ENCODE measurements around the gene PIK3C2G. TPM values are rescaled to one million over a fixed set of nuclear protein-coding genes. Genes with fewer than 3 reads are reported as not detected.

PIK3C2G gene
- total RNA-seq, 3 donors from 2014 or later = 0.23 to 0.43 (median 0.32) TPM

DNA sequence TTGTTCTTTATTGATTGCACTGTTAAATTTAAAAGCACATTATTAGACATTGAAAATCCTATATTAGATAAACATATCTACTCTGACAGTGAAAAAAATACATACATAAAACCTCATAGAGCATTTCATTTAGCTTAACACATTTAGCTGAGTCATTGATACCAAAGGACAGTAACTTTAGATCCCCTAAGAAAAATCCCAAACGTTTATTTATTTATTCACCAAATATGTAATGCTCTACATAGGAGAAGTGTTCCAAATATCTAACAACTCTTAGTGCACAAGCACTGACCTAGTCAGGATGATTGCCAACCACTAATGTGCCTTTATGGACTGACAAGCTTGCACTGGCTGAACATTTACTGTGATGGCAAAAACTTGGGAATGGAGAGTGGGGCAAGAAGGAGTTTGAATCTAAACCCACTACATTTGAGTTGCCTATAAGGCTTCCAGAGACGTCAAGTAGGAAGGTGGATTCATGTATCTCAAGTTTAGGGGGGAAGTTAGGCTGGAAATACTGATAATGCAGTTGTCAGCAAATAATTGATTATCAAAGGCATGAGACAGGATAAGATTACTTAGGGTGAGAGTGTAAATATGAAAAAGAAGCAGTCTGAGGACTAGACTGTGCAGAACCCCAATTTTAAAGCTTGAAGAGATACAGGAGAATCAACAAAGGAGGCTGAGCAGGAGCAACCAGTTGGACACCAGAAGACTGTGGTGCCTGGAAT, 320.1 kb downstream of the PIK3C2G start:
- ATAC-seq = no peak
- H3K4me3 ChIP-seq = no peak overlapping the region
- intact Hi-C loops (cut with DNase I, micrococcal nuclease) = no loop called here
- DNase-seq = no peak
- TF ChIP-seq, protein P1, sequence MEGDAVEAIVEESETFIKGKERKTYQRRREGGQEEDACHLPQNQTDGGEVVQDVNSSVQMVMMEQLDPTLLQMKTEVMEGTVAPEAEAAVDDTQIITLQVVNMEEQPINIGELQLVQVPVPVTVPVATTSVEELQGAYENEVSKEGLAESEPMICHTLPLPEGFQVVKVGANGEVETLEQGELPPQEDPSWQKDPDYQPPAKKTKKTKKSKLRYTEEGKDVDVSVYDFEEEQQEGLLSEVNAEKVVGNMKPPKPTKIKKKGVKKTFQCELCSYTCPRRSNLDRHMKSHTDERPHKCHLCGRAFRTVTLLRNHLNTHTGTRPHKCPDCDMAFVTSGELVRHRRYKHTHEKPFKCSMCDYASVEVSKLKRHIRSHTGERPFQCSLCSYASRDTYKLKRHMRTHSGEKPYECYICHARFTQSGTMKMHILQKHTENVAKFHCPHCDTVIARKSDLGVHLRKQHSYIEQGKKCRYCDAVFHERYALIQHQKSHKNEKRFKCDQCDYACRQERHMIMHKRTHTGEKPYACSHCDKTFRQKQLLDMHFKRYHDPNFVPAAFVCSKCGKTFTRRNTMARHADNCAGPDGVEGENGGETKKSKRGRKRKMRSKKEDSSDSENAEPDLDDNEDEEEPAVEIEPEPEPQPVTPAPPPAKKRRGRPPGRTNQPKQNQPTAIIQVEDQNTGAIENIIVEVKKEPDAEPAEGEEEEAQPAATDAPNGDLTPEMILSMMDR (IDR thresholded peaks at IDR 0.05) = no peak
- no peaks in the 10 kb centered on the region for H3K4me1 ChIP-seq (ENCODE audit: low read depth)
- H3K36me3 ChIP-seq (ENCODE audit: low read depth) = no peaks in the 10 kb centered on the region
- H3K9me3 ChIP-seq = no peaks in the 10 kb centered on the region

DNA sequence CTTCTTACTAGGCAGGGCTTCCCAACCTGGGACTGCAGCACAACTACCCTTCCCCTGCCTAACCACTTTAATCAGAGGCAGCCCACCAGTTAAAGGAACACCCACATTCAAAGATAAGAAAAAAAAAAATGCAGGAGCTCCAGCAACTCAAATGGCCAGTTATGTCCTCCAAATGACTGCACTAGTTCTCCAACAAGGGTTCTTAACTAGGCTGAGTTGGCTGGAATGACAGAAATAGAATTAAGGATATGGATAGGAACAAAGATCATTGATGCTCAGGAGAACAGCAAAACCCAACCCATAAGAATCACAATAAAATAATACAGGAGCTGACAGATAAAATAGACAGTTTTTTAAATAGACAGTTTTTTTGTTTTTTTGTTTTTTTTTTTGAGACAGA, 322.3 kb downstream of the PIK3C2G start:
- ATAC-seq (no peak), DNase-seq (no peak)
- H3K36me3 ChIP-seq (ENCODE audit: low read depth) = no peaks in the 10 kb centered on the region
- H3K9me3 ChIP-seq = no peaks in the 10 kb centered on the region
- intact Hi-C loops (cut with DNase I, micrococcal nuclease) = no loop called here
- no peaks in the 10 kb centered on the region for H3K4me1 ChIP-seq (ENCODE audit: low read depth)
- TF ChIP-seq, protein P1 (IDR thresholded peaks at IDR 0.05) = no peak
- no peak overlapping the region for H3K4me3 ChIP-seq

DNA sequence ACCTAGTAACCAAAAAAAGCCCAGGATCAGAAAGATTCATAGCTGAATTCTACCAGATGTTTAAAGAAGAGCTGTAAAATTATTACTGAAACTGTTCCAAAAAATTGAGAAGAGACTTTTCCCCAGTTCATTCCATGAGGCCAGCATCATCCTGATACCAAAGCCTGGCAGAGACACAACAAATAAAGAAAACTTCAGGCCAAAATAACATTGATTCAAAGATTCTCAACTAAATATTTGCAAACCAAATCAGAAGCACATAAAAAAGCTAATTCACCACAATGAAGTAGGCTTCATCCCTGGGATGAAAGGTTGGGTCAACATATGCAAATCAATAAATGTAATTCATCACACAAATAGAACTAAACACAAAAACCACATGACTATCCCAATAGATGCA, 325.3 kb downstream of the PIK3C2G start:
- Histone ChIP-seq H3K9me3 (no peaks in the 10 kb centered on the region), H3K36me3 (ENCODE audit: low read depth) (no peaks in the 10 kb centered on the region), H3K4me1 (ENCODE audit: low read depth) (no peaks in the 10 kb centered on the region), H3K4me3 (no peak overlapping the region)
- intact Hi-C loops (cut with DNase I, micrococcal nuclease) = no loop called here
- TF ChIP-seq, protein P1 (IDR thresholded peaks at IDR 0.05) = no peak
- DNase-seq = no peak
- ATAC-seq = no peak

DNA sequence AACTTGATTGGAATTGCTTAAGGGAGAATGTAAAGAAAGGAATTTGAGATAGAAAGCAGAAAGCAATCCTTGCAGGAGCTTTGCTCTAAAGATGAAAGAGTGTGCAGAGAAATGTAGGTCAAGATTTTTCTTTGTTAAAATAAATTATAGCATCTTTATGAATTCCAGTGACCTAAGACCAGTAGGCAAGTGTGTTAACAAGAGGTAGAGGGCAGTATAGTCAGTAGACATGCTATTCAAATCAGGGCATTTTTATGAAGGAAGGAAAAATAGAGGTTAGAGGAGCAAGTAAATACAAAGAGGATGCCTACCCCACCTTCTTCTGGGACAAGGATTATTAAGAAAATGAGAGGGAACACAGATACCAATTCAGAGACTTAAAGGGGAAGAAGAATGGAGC, 328.0 kb downstream of the PIK3C2G start:
- intact Hi-C loops (cut with DNase I, micrococcal nuclease) = no loop called here
- no peak for ATAC-seq
- no peaks in the 10 kb centered on the region for H3K9me3 ChIP-seq
- no peak overlapping the region for H3K4me3 ChIP-seq
- TF ChIP-seq, protein P1 (IDR thresholded peaks at IDR 0.05) = no peak
- H3K4me1 ChIP-seq (ENCODE audit: low read depth) = no peaks in the 10 kb centered on the region
- no peak for DNase-seq
- H3K36me3 ChIP-seq (ENCODE audit: low read depth) = no peaks in the 10 kb centered on the region

DNA sequence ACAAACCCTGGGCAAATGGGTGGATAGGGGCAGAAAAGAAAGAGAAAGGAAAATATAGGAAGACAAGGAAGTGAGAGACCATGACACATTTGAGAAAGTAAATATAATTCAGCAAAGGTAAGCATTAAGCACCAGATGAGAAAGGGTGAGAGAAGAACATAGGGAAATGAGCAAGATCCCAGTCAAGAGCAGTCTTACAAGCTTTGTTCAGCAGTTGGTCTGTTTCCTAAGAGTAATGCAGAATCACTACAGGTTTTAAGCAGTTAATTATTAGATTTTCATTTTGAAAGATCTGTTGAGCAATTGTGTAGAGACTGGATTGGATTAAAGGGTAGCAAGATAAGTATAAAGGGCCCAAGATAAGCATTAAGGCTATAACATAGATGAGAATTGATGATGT, 330.2 kb downstream of the PIK3C2G start:
- Histone ChIP-seq H3K9me3 (no peaks in the 10 kb centered on the region), H3K36me3 (ENCODE audit: low read depth) (no peaks in the 10 kb centered on the region), H3K4me1 (ENCODE audit: low read depth) (no peaks in the 10 kb centered on the region), H3K4me3 (no peak overlapping the region)
- TF ChIP-seq, protein P1 (IDR thresholded peaks at IDR 0.05) = no peak
- intact Hi-C loops (cut with DNase I, micrococcal nuclease) = no loop called here
- ATAC-seq (no peak), DNase-seq (no peak)

All from mucosa of descending colon (tissue), 3 donors.